Measurements from ENCODE around the gene UVSSA.
"Not testable (repeated sequence)": the region's sequence is repeated elsewhere in the genome, so short reads cannot be mapped to it uniquely, and the experiment has no call there.

UVSSA gene

DNA sequence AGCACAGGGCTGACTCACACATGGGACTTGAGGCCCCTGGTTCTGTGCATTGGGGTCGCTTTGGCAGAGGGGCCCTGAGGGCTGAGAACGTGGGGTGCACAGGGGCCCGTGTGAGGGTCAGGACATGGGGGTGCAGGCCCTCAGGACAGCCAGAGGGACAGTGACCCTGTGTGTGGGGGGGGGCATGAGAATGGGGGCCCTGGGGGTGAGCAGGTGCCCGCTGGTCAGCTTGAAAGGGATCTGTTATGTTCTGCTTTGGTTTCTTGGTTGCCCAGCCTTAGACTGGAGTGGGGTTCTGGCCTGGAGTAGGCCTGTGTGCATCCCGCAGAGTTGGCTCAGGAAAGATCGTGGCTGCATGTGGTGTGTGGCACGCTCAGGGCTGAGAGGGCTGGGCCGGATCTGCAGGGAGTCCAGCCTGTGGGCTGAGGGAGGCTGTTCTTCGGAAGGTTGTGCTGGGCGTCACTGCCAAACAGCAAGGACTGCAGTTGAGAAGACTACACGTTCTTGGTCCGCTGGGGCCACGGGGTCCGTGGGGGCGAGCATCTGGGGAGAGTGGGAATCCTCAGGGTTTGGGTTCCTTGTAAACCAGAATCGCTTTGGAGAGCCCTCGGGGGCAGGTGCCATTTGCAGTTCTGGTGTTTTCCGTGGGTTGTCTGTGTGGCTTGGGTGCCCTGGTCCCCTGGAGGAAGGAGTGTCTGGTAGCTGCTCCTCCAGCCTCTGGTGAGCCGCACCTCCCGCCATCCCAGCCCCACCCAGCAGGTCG lies 15.2 kb upstream of the UVSSA start:
- no peak for DNase-seq

- no peak for DNase-seq
Measured at GRCh38 chr4:1332686-1333085, 14.3 kb upstream of the UVSSA start.

GRCh38 chr4:1333256-1333655 lies 13.8 kb upstream of the UVSSA start:
- peak in 1 of 2 donors; percentile 6 for DNase-seq

GRCh38 chr4:1333851-1334578 lies 13.0 kb upstream of the UVSSA start:
- DNase-seq: not testable (repeated sequence)

DNA sequence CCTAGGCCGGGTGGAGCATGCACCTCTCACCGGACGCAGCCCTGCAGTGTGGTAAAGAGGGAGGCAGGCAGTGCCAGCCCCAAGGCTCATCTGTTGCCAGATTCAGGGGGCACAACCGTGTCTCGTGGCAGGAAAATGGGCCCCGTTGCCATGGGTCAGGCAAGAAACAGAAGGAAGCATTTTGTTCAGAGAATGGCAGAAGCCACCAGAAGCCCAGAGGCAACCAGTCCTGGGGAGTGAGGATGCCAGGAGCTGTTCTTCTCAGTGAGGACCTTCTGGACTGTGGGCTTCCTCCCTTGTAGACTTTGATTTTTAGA lies 12.5 kb upstream of the UVSSA start:
- DNase-seq: peak in 1 of 2 donors; percentile 32

GRCh38 chr4:1335193-1335883 lies 11.7 kb upstream of the UVSSA start:
- not testable (repeated sequence) for DNase-seq

DNA sequence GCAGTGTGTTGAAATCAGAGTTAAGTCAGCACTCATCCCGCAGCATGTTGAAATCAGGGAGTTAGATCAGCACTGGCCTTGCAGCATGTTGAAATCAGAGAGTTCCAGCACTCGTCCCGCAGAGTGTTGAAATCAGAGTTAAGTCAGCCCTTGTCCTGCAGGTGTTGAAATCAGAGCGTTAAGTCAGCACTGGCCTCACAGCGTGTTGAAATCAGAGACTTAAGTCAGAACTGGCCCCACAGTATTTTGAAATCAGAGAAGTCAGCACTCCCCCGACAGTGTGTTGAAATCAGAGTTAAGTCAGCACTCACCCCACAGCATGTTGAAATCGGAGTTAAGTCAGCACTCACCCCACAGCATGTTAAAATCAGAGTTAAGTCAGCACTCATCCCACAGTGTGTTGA lies 10.9 kb upstream of the UVSSA start:
- DNase-seq: no peak

- DNase-seq: no peak
Measured at GRCh38 chr4:1337376-1337831, 9.6 kb upstream of the UVSSA start.

DNA sequence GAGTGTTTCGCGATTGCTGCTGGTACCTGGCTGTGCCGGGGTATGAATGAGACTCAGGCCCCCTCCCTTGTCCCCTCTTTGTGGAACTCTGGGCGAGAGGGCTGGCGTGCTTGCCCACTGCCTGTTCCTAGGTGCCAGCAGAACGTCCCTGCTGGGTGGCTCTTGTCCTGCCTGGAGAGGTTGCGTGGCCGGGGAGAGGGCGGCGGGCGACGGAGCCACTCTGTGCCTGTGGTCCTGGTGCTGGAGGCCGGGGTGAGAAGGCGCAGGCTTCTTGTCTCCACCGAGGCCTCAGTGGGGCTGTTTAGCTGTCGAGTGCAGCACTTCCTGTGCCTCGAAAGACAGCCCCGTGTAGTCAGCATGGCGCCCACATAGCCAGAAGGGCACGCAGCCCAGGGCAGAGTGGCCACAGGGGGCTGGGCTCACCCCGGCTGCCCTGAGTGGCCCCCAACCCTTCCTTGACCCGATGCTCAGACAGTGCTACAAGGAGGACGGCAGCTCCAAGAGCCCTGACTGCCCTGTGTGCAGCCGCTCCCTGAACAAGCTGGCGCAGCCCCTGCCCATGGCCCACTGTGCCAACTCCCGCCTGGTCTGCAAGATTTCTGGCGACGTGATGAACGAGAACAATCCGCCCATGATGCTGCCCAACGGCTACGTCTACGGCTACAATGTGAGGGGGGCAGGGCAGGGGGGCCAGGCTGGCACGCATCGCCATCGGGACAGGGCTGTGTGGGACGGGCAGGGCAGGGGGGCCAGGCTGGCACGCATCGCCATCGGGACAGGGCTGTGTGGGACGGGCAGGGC lies 8.9 kb upstream of the UVSSA start:
- no peak for DNase-seq

GRCh38 chr4:1338752-1339414 lies 8.1 kb upstream of the UVSSA start:
- no peak for DNase-seq

- DNase-seq: no peak
Measured at GRCh38 chr4:1339489-1339888, 7.5 kb upstream of the UVSSA start.

- DNase-seq: no peak
Measured at GRCh38 chr4:1340181-1340747, 6.7 kb upstream of the UVSSA start.

DNA sequence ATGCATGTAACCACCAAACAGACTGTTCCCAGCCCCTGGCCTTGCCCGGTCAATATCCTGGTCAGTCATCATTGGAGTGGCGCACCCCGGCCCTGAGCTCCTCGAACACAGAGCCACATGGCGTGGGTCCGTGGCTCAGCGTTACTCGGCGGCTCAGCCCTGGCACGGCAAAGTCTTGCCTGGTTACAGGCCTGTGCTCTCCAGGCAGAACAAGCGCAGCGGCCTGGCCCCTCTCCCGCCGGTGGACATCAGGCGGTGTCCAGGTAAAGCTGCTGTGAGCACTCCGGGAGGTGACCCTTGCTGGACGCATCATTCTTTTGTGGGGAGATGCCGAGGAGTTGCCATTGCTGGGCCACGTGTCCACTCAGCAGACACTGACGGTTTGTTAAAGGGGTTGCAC lies 6.1 kb upstream of the UVSSA start:
- no peak for DNase-seq

DNA sequence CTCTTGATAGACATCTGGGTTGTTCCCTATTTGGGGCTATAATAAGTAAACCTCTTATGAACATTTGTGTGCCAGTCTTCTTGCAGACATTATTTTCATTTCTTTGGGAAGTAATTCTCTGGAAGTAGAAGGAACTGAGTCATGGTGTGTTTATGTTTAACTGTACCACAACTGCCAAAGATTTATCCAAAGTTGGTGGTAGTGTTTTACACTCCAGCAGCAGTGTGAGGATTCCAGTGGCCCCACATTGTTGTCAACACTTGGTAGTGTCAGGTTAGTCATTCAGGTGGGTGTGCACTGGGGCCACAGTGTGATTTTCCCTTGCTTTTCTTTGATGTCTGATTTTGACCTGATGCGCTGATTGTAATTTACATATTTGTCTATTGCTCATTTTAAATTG lies 5.0 kb upstream of the UVSSA start:
- DNase-seq: no peak

DNA sequence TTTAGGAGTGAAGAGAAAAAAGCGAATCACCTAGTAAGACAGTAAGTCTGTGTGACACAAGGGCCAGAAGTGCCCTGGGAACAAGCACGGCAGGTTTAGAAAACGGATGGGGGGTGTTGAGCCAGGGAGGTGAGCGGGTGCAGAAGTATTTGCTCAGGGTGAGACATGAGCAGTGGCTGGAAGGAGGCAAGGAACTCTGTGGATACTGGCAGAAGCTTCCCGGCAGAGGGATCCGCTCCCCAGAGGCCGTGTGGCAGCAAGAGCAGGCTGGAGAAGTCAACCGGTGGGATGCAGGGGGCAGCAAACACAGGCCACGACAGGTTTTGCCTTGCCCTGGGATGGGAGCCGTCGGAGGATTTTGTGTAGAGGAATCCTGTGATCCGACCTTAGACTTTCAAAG lies 2.3 kb upstream of the UVSSA start:
- no peak for DNase-seq

DNA sequence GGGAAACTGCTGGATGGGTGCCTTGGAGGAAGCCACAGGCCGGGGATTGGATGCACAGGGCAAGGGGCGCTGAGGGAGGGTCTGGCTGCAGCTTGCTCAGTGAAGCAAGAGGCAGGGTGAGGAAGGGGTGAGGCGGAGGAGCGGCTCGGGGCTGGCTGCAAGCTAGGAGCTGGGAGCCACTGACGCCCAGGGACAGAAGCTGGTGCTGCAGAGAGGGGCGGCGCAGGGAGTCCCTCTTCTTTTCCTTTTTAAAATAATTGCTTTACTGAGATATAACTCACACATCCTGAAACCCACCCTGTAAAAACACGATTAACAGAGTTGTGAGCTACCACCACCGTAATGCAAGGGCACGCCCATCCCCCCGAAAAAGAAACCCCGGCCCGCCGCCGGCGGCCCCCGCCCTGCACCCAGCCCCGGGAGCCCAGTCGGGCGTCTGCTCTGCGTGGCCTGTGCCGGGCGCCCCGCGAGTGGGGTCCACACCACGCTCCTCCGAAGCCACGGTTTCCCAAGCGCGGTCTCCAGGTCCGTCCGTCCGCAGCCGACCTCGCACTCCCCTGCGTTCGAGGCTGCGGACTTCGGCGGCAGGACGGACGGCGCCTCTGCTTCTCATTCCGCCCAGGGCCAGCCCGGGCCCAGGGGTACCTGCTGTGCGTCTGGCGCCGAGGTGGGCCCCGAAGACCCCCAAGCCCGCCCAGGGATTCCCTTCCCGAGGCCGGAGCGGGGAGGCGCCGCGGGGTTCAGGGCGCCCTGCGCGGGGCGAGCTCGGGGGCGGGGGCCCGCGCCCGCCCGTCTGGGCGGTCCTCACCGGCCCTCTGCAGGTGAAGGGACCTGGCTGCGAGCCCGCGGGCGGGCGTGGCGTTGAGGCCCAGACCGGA lies 866 bp upstream of the UVSSA start:
- DNase-seq: peak in 1 of 2 donors; percentile 44

- DNase-seq: no peak
Measured at GRCh38 chr4:1347410-1347864, 429 bp downstream of the UVSSA start.

- DNase-seq: no peak
Measured at GRCh38 chr4:1348014-1348513, 1.1 kb downstream of the UVSSA start.

DNA sequence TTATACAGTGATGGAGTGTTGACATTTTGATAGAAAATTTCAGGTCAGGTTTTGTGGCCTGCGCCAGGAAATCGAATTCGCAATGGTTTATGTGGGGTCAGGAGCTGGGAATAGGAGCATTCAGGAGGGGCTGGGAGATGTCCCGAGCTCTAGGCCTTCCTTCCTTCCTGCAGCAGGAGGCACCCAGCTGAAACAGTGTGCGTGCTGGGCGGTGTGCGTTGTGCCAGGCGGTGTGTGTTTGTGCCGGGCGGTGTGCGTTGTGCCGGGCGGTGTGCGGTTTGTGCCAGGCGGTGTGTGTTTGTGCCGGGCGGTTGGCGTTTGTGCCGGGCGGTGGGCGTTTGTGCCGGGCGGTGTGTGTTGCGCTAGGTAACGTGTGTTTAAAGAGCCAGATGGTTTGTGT lies 1.7 kb downstream of the UVSSA start:
- no peak for DNase-seq

- no peak for DNase-seq
Measured at GRCh38 chr4:1349359-1350168, 2.6 kb downstream of the UVSSA start.

Measured in hippocampal formation (tissue), 2 donors.